C1 segment of cervical spinal cord (tissue), 14 donors: ENCODE data around the gene GPR52.

Experiments
- DNase-seq, 14 donors: peaks; one replicate each; lab custom pipeline; 2025; lab: John Stamatoyannopoulos, UW

The GPR52 gene

DNA sequence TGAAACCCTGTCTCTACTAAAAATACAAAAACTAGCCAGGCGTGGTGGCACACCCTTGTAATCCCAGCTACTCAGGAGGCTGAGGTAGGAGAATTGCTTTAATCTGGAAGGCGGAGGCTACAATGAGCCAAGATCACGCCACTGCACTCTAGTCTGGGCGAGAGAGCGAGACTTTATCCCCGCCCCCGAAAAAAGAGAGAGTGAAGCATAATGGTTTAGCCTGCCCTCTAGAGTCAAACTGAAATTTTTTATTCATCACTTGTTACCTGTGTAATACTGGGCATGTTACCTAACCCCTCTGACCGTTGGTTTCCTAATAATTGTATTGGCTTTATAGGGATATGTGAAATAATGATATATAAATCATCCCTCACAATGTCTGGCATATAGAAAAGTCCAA lies 18.8 kb downstream of the GPR52 start:
- DNase-seq, result no peak

DNA sequence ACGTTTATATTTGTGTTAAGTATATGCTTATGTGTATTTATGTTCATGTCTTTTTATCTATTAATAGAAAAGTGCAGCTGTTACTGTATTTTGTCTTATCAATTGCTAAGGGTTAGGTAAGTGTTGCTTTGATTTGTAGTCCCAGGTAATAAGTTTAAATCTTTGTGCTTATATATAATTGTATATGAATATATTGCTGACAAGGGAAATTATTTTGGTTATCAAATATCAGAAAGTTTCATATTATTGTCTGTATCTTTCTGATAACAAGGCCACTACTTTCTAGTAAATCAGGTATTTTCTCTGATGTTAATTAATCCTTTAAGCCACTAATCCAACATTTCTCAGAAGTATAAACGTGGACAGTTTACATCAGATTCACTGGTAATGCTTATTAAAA lies 21.3 kb downstream of the GPR52 start:
- DNase-seq, result no peak

DNA sequence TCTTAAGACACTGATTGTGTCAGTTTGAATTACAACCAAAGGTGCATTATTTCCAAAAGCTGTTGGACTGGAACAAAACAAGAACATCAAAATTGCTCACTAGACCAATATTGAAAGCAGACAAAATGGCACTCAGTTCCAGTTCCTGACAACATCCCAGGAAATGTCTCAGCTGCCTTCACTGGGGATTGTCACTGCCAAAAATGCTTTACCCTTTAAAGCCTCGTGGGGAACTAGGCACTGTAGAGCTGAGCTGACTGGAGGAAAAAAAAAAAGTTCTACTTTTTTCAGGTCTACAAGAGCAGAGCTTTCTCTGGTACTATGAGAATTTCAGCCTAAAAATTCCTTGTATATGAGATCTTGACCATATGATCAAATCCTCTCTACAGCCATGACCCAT lies 21.9 kb downstream of the GPR52 start:
- no peak for DNase-seq

DNA sequence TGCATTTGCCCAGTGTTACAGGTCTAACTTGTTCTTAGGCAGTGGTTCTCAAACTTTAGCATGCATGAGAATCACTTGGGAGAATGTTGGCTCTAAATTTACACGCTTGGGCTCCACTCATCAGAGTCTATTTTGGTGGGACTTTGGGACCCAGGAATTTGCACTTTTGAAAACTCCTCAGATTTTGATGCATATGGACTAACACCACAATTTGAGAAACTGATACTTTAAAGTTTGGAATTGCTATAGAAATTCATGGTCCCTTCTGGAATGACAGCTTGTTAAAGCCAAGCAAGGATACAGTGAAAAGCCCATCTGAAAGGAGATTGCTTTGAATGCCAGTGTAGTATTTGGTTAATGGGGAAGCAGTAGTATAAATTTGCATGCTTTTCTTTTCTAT lies 31.5 kb downstream of the GPR52 start:
- DNase-seq, result no peak

DNA sequence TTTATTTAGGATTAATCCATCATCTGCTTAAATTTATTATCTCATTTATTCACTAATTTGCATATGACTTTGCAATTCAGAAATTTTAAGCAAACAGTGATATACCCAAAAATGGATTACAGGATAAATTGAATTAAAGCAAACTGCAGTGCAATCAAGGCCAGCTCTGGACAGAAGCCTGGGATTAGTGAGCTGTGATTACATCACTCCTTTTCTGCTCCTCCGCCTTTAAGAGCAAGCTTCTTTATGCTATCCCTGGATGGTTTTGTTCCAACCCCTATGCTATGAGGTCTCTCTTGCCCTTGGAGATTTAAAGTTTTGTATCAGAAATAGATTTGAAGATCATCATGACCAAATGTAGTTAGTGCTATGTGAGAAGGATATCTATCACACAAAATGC lies 32.6 kb downstream of the GPR52 start:
- no peak for DNase-seq

DNA sequence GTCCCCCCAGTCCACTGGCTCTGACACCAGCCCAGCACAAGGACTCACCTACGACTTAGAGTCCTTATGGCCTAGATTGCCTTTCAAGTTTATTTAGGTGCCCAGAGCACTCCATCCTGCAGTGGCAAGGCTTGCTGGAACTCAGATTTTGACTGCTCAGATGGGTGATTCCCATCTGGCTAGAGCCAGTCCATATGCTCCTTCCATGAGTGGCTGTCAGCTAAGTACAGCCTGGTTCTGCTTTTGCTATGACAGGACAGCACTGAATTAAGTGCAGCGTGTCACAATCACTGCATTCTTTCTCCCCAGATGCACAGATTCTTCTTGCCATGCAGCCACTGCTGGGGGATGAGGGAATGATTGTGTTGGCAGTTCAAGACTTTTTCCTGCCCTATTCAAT lies 43.8 kb downstream of the GPR52 start:
- peak in 1 of 14 donors; percentile 14 for DNase-seq

DNA sequence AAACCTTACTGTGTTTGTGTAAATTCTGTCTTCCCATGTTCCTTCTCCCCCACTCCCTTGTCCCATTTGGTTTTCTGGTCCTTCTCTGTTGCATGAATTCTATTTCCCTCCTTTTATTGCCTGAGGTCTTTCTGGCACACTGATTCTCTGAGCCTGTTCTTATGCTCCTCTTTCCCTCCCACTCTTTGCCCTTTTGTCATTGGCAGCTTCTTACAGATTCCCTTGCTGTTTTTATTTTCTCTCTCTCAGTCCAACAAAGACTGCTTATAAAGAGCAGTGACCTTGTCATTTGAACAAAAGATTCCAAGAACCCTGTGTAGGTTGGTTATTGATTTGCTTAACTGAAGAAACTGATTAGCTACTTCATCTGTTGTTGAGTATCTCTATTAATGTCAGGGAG lies 49.7 kb downstream of the GPR52 start:
- DNase-seq, result peak in 1 of 14 donors; percentile 22
